LNCAP (cell line): ENCODE measurements around the gene HIPK2.

ENCODE experiments used
- CTCF ChIP-seq: fragments of 450-650 bp; IDR thresholded peaks from 2 replicates; pipeline ENCODE4 v1.5.1; 2017; ENCODE audit warnings: mild to moderate bottlenecking

Gene HIPK2

GRCh38 chr7:139659922-139660316, 117.9 kb downstream of the HIPK2 start:
- no peak for TF ChIP-seq CTCF

GRCh38 chr7:139658908-139659675, 118.7 kb downstream of the HIPK2 start:
- no peak for TF ChIP-seq CTCF

GRCh38 chr7:139658296-139658695, 119.5 kb downstream of the HIPK2 start:
- TF ChIP-seq CTCF: no peak

- no peak for TF ChIP-seq CTCF
Observed at GRCh38 chr7:139657725-139658124, 120.1 kb downstream of the HIPK2 start.

- no peak for TF ChIP-seq CTCF
Observed at GRCh38 chr7:139656387-139656786, 121.4 kb downstream of the HIPK2 start.

- TF ChIP-seq CTCF: no peak
Observed at GRCh38 chr7:139655305-139655704, 122.5 kb downstream of the HIPK2 start.

- no peak for TF ChIP-seq CTCF
Observed at GRCh38 chr7:139654276-139655181, 123.3 kb downstream of the HIPK2 start.
